HepG2 (cell line): ENCODE data around the gene ERMARD.

ENCODE experiments used
- CTCF ChIP-seq: sonication (generic); formaldehyde crosslinking; IDR thresholded peaks from 2 replicates; pipeline ENCODE4 v1.5.0; 2020; ENCODE audit warnings: mild to moderate bottlenecking, missing genetic modification reagents, moderate library complexity
- ETS1 ChIP-seq: sonication (generic); formaldehyde crosslinking; IDR thresholded peaks from 2 replicates; pipeline ENCODE4 v1.4.0; 2020; ENCODE audit warnings: missing genetic modification reagents
- HMG20B ChIP-seq: conservative IDR thresholded peaks from 2 replicates; pipeline ENCODE4 v1.6.1; 2016; ENCODE audit warnings: missing genetic modification reagents, missing compliant biosample characterization
- HNF4A ChIP-seq: sonication (generic); formaldehyde crosslinking; IDR thresholded peaks from 2 replicates; pipeline ENCODE4 v1.4.0; 2020; ENCODE audit warnings: missing genetic modification reagents
- NONO ChIP-seq, 2 experiments: fragments of 450-650 bp in 1 of 2; sonication (generic) in 1 of 2; formaldehyde crosslinking in 1 of 2; IDR thresholded peaks in 1 of 2; conservative IDR thresholded peaks in 1 of 2; 2 replicates each; pipeline versions ENCODE4 v1.6.1 to v1.8.0; 2017 to 2022; ENCODE audit warnings: mild to moderate bottlenecking in 1 of 2, missing genetic modification reagents in 1 of 2, moderate library complexity in 1 of 2
- PBX3 ChIP-seq: sonication (generic); formaldehyde crosslinking; IDR thresholded peaks from 2 replicates; pipeline ENCODE4 v1.8.1; 2023; ENCODE audit warnings: missing genetic modification reagents, inconsistent platforms, borderline replicate concordance
- RNF2 ChIP-seq: fragments of 450-650 bp; conservative IDR thresholded peaks from 2 replicates; pipeline ENCODE4 v1.6.1; 2016; ENCODE audit warnings: low read depth
- TCF7 ChIP-seq: sonication (generic); IDR thresholded peaks from 2 replicates; pipeline ENCODE4 v1.6.1; 2016; ENCODE audit warnings: antibody characterized with exemption, low read depth
- ZFP91 ChIP-seq: sonication (generic); formaldehyde crosslinking; IDR thresholded peaks from 2 replicates; pipeline ENCODE4 v1.9.0; 2022; ENCODE audit warnings: missing genetic modification reagents, mild to moderate bottlenecking, borderline replicate concordance
- ZKSCAN8 ChIP-seq: IDR thresholded peaks from 2 replicates; pipeline ENCODE4 v1.6.1; 2016; ENCODE audit warnings: borderline replicate concordance, missing genetic modification reagents, missing compliant biosample characterization
- ZNF253 ChIP-seq: sonication (generic); formaldehyde crosslinking; IDR thresholded peaks from 2 replicates; pipeline ENCODE4 v1.8.0; 2022; ENCODE audit warnings: mild to moderate bottlenecking, missing genetic modification reagents, borderline replicate concordance
- ZSCAN12 ChIP-seq: sonication (generic); formaldehyde crosslinking; IDR thresholded peaks from 2 replicates; pipeline ENCODE4 v1.9.0; 2021; ENCODE audit warnings: mild to moderate bottlenecking, missing genetic modification reagents

GRCh38 chr6:169807699-169808607 lies 56.5 kb downstream of the ERMARD start:
- TF ChIP-seq TCF7 (no peak), ZKSCAN8 (no peak), ZNF253 (no peak), PBX3 (CRISPR knock-in tag) (no peak), HNF4A (CRISPR knock-in tag) (no peak), RNF2 (no peak), CTCF (no peak), ETS1 (CRISPR knock-in tag) (no peak), NONO (IDR thresholded peaks at IDR 0.05) (no peak), NONO (CRISPR knock-in tag; conservative IDR thresholded peaks at IDR 0.05) (no peak), ZSCAN12 (CRISPR knock-in tag) (no peak), ZFP91 (CRISPR knock-in tag) (no peak), HMG20B (CRISPR knock-in tag) (no peak)
